Measurements from ENCODE around the gene DNAH17.

- TF ChIP-seq POLR2AphosphoS5 (IDR thresholded peaks at IDR 0.05; ENCODE audit: low read depth, low read length) (no peak), POLR2A (IDR thresholded peaks at IDR 0.05; ENCODE audit: low read depth, low read length) (no peak)
Observed at GRCh38 chr17:78414178-78415162, 162.7 kb downstream of the DNAH17 start.

Data from GM12892 (cell line).